GM23338 (cell line): Measurements from ENCODE around the gene RBFOX1. TPM values are rescaled to one million over a fixed set of nuclear protein-coding genes. Genes with fewer than 3 reads are reported as not detected.

Experiments used
- ATAC-seq: fragments of 200-7000 bp; cut with Tn5 transposase; 3 replicates; pipeline ENCODE4 v1.9.1; 2020
- DNase-seq: peaks from one replicate; pipeline ENCODE4 v3.0.0-alpha.2; 2015; ENCODE audit warnings: low spot score
- H2AFZ ChIP-seq: fragments of 200-600 bp; sonication (generic); 2 replicates; pipeline ENCODE4 v1.8.0; 2016; ENCODE audit warnings: antibody characterized with exemption, mild to moderate bottlenecking, moderate library complexity
- H3F3A ChIP-seq: fragments of 200-600 bp; sonication (generic); replicated peaks from 2 replicates; pipeline ENCODE4 v1.8.0; 2017; ENCODE audit warnings: antibody characterized with exemption, mixed run types, low read depth
- H3K27ac ChIP-seq: fragments of 200-600 bp; sonication (generic); 2 replicates; pipeline ENCODE4 v1.6.1; 2016; ENCODE audit warnings: low read depth
- H3K27me3 ChIP-seq: fragments of 200-600 bp; sonication (generic); 2 replicates; pipeline ENCODE4 v1.8.0; 2016; ENCODE audit warnings: mild to moderate bottlenecking, mixed run types, moderate library complexity; ENCODE audit not compliant: insufficient read depth
- H3K36me3 ChIP-seq: fragments of 200-600 bp; sonication (generic); 2 replicates; pipeline ENCODE4 v1.8.0; 2016; ENCODE audit warnings: mild to moderate bottlenecking; ENCODE audit not compliant: insufficient read depth
- H3K4me1 ChIP-seq: fragments of 200-600 bp; sonication (generic); 2 replicates; pipeline ENCODE4 v1.8.0; 2016; ENCODE audit warnings: mild to moderate bottlenecking, moderate library complexity; ENCODE audit not compliant: insufficient read depth
- H3K4me2 ChIP-seq: fragments of 200-600 bp; sonication (generic); 2 replicates; pipeline ENCODE4 v1.7.1; 2017; ENCODE audit warnings: mixed run types
- H3K4me3 ChIP-seq: fragments of 200-600 bp; sonication (generic); 2 replicates; pipeline ENCODE4 v1.6.1; 2016; ENCODE audit warnings: mixed run types
- H3K79me2 ChIP-seq: fragments of 200-600 bp; sonication (generic); replicated peaks from 2 replicates; pipeline ENCODE4 v1.8.0; 2017; ENCODE audit warnings: mild to moderate bottlenecking; ENCODE audit not compliant: insufficient read depth
- H3K9me2 ChIP-seq: fragments of 200-600 bp; sonication (generic); 2 replicates; pipeline ENCODE4 v1.8.0; 2017; ENCODE audit not compliant: insufficient read depth
- H4K20me1 ChIP-seq: fragments of 200-600 bp; sonication (generic); replicated peaks from 2 replicates; pipeline ENCODE4 v1.8.0; 2017; ENCODE audit warnings: mild to moderate bottlenecking; ENCODE audit not compliant: insufficient read depth
- H3K27ac Mint-ChIP-seq: 2 replicates; pipeline ENCODE4 v1.8.0; 2020; ENCODE audit warnings: inconsistent platforms, mild to moderate bottlenecking, moderate library complexity, mixed read lengths
- H3K27me3 Mint-ChIP-seq: 3 replicates; pipeline ENCODE4 v1.8.0; 2022; ENCODE audit warnings: low read depth, mild to moderate bottlenecking, moderate library complexity, mixed read lengths, inconsistent platforms; ENCODE audit not compliant: insufficient read depth, poor library complexity
- H3K36me3 Mint-ChIP-seq: 3 replicates; pipeline ENCODE4 v1.8.0; 2021; ENCODE audit warnings: low read depth, mild to moderate bottlenecking, inconsistent platforms, moderate library complexity, mixed read lengths
- H3K4me1 Mint-ChIP-seq: 3 replicates; pipeline ENCODE4 v1.8.0; 2020; ENCODE audit warnings: mild to moderate bottlenecking, inconsistent platforms, mixed read lengths
- H3K4me3 Mint-ChIP-seq: 3 replicates; pipeline ENCODE4 v1.8.0; 2021; ENCODE audit warnings: moderate library complexity, mild to moderate bottlenecking, inconsistent platforms, mixed read lengths
- H3K9me3 Mint-ChIP-seq: 3 replicates; pipeline ENCODE4 v1.8.0; 2020; ENCODE audit warnings: moderate library complexity, mild to moderate bottlenecking, inconsistent platforms, mixed read lengths
- CREB1 ChIP-seq: fragments of 250-450 bp; sonication (Bioruptor Pico); IDR thresholded peaks from 2 replicates; pipeline ENCODE4 v1.5.0; 2020; ENCODE audit warnings: low read depth, mild to moderate bottlenecking, moderate library complexity
- ETS1 ChIP-seq: IDR thresholded peaks from 2 replicates; pipeline ENCODE4 v1.6.1; 2016; ENCODE audit warnings: antibody characterized with exemption
- EZH2 ChIP-seq: fragments of 200-600 bp; sonication (generic); IDR thresholded peaks from one replicate; pipeline ENCODE4 v1.8.0; 2017; ENCODE audit warnings: antibody characterized with exemption, mild to moderate bottlenecking, low read depth; ENCODE audit not compliant: unreplicated experiment
- EZH2phosphoT487 ChIP-seq: fragments of 200-600 bp; sonication (generic); IDR thresholded peaks from one replicate; pipeline ENCODE4 v1.8.1; 2018; ENCODE audit warnings: antibody characterized with exemption; ENCODE audit not compliant: unreplicated experiment
- JUNB ChIP-seq: IDR thresholded peaks from one replicate; pipeline ENCODE4 v1.6.1; 2016; ENCODE audit warnings: antibody characterized with exemption; ENCODE audit not compliant: unreplicated experiment
- NANOG ChIP-seq: IDR thresholded peaks from 2 replicates; pipeline ENCODE4 v1.6.1; 2016; ENCODE audit warnings: antibody characterized with exemption, borderline replicate concordance
- POLR2AphosphoS5 ChIP-seq: IDR thresholded peaks from 2 replicates; pipeline ENCODE4 v1.6.1; 2016; ENCODE audit warnings: antibody characterized with exemption, low read depth
- STAT1 ChIP-seq: IDR thresholded peaks from one replicate; pipeline ENCODE4 v1.6.1; 2016; ENCODE audit warnings: antibody characterized with exemption; ENCODE audit not compliant: unreplicated experiment
- ZNF114 ChIP-seq: fragments of 250-450 bp; sonication (Bioruptor Pico); IDR thresholded peaks from 2 replicates; pipeline ENCODE4 v1.5.0; 2020; ENCODE audit warnings: mild to moderate bottlenecking, moderate library complexity
- ZNF331 ChIP-seq: fragments of 250-450 bp; sonication (Bioruptor Pico); IDR thresholded peaks from 2 replicates; pipeline ENCODE4 v1.5.0; 2020; ENCODE audit warnings: low read depth, mild to moderate bottlenecking, moderate library complexity
- ZNF462 ChIP-seq: fragments of 250-450 bp; sonication (Bioruptor Pico); IDR thresholded peaks from 2 replicates; pipeline ENCODE4 v1.5.0; 2020; ENCODE audit warnings: mild to moderate bottlenecking, moderate library complexity
- polyA plus RNA-seq: library from polyadenylated mRNA; unstranded; fragments of >200 nt; fragmentation: Nextera tagmentation; extraction: Ambion mirVana; gene quantifications from 2 replicates; pipeline ENCODE4 v1.2.1, GENCODE V29; 2016
- total RNA-seq: library from RNA; depleted of rRNA; stranded (reverse); fragments of >200 nt; shearing (Covaris generic); gene quantifications from 2 replicates; pipeline ENCODE4 v1.2.3, GENCODE V29; 2014
- TF ChIP-seq, protein P1 (sequence below), 2 experiments: fragments of 200-600 bp in 1 of 2; sonication (generic) in 1 of 2; conservative IDR thresholded peaks; 2 replicates each; pipeline versions ENCODE4 v1.5.1 to v1.6.1; 2016 to 2017; ENCODE audit warnings: antibody characterized with exemption in 2 of 2, low read depth in 2 of 2, mild to moderate bottlenecking in 2 of 2, moderate library complexity in 1 of 2
- TF ChIP-seq, protein P2 (sequence below): IDR thresholded peaks from one replicate; pipeline ENCODE4 v1.6.1; 2018; ENCODE audit warnings: antibody characterized with exemption; ENCODE audit not compliant: unreplicated experiment

The RBFOX1 gene
- total and polyA plus RNA-seq, 2 experiments from 2014 or later: 2.5 to 3.6 TPM

DNA sequence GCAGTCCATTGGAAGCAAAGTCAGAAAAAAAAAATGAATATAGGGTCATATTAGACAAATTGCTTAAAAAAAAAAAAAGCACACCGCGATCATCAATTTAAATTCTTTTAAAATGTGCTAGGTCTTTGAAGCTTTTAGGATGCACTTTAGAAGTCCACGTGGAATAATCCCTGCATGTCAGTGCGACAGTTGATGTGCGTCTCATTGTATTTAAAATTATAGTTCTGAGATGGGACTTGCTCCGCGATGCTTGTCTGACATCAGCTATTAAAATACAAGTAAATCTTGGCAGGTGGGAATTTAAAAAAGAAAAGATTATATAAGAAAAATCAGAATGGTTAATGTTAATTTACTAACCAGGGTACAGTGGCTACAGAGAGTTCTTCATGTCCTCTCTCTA lies 105.2 kb downstream of the RBFOX1 start:
- Histone ChIP-seq H3K27ac (no peak overlapping the region), H3K36me3 (no peaks in the 10 kb centered on the region), H3K79me2 (no peaks in the 10 kb centered on the region), H3K4me1 (peaks cover 16% of the 10 kb centered on the region), H3K4me2 (no peak overlapping the region), H4K20me1 (no peaks in the 10 kb centered on the region), H3K4me3 (no peak overlapping the region), H3K9me2 (no peaks in the 10 kb centered on the region), H3K27me3 (no peaks in the 10 kb centered on the region), H3F3A (no peaks in the 10 kb centered on the region), H2AFZ (no peak overlapping the region)
- no peak overlapping the region for H3K27ac Mint-ChIP-seq
- no peaks in the 10 kb centered on the region; the same call in 2 of the 3 replicates for H3K9me3 Mint-ChIP-seq
- no peak overlapping the region for H3K4me3 Mint-ChIP-seq
- DNase-seq (no peak), ATAC-seq (no peak)
- TF ChIP-seq JUNB: no peak
- no peak for TF ChIP-seq STAT1
- TF ChIP-seq EZH2: no peak
- TF ChIP-seq ZNF331 (CRISPR knock-in tag): no peak
- TF ChIP-seq, protein P1, sequence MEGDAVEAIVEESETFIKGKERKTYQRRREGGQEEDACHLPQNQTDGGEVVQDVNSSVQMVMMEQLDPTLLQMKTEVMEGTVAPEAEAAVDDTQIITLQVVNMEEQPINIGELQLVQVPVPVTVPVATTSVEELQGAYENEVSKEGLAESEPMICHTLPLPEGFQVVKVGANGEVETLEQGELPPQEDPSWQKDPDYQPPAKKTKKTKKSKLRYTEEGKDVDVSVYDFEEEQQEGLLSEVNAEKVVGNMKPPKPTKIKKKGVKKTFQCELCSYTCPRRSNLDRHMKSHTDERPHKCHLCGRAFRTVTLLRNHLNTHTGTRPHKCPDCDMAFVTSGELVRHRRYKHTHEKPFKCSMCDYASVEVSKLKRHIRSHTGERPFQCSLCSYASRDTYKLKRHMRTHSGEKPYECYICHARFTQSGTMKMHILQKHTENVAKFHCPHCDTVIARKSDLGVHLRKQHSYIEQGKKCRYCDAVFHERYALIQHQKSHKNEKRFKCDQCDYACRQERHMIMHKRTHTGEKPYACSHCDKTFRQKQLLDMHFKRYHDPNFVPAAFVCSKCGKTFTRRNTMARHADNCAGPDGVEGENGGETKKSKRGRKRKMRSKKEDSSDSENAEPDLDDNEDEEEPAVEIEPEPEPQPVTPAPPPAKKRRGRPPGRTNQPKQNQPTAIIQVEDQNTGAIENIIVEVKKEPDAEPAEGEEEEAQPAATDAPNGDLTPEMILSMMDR (conservative IDR thresholded peaks at IDR 0.05; ENCODE audit: low read depth in 2 of 2): no peak
- TF ChIP-seq, protein P2, sequence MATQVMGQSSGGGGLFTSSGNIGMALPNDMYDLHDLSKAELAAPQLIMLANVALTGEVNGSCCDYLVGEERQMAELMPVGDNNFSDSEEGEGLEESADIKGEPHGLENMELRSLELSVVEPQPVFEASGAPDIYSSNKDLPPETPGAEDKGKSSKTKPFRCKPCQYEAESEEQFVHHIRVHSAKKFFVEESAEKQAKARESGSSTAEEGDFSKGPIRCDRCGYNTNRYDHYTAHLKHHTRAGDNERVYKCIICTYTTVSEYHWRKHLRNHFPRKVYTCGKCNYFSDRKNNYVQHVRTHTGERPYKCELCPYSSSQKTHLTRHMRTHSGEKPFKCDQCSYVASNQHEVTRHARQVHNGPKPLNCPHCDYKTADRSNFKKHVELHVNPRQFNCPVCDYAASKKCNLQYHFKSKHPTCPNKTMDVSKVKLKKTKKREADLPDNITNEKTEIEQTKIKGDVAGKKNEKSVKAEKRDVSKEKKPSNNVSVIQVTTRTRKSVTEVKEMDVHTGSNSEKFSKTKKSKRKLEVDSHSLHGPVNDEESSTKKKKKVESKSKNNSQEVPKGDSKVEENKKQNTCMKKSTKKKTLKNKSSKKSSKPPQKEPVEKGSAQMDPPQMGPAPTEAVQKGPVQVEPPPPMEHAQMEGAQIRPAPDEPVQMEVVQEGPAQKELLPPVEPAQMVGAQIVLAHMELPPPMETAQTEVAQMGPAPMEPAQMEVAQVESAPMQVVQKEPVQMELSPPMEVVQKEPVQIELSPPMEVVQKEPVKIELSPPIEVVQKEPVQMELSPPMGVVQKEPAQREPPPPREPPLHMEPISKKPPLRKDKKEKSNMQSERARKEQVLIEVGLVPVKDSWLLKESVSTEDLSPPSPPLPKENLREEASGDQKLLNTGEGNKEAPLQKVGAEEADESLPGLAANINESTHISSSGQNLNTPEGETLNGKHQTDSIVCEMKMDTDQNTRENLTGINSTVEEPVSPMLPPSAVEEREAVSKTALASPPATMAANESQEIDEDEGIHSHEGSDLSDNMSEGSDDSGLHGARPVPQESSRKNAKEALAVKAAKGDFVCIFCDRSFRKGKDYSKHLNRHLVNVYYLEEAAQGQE: no peak
- TF ChIP-seq ZNF114 (CRISPR knock-in tag): no peak
- no peak for TF ChIP-seq ETS1
- no peak for TF ChIP-seq POLR2AphosphoS5
- TF ChIP-seq NANOG: no peak
- TF ChIP-seq ZNF462 (CRISPR knock-in tag): no peak
- no peak for TF ChIP-seq EZH2phosphoT487
- TF ChIP-seq CREB1 (CRISPR knock-in tag): no peak
- peaks cover 55% of the 10 kb centered on the region for H3K4me1 Mint-ChIP-seq
- no peaks in the 10 kb centered on the region for H3K27me3 Mint-ChIP-seq
- H3K36me3 Mint-ChIP-seq: no peaks in the 10 kb centered on the region
